K562 (cell line): ENCODE data around the gene DDRGK1. TPM values are rescaled to one million over a fixed set of nuclear protein-coding genes. Genes with fewer than 3 reads are reported as not detected.
A peak's percentile ranks its signal among the peaks of the same experiment; 100 is the strongest.

Experiments
- AFF4 ChIP-seq: sonication (generic); formaldehyde crosslinking; IDR thresholded peaks from 2 replicates; pipeline ENCODE4 v1.8.0; 2023; ENCODE audit warnings: mild to moderate bottlenecking, missing genetic modification reagents
- ARID1B ChIP-seq: fragments of 450-650 bp; IDR thresholded peaks from 2 replicates; pipeline ENCODE4 v1.6.1; 2016; ENCODE audit warnings: antibody characterized with exemption, mild to moderate bottlenecking, inconsistent platforms
- ATF7 ChIP-seq: fragments of 450-650 bp; IDR thresholded peaks from 2 replicates; pipeline ENCODE4 v1.7.1; 2014; ENCODE audit warnings: mild to moderate bottlenecking, moderate library complexity
- BRF2 ChIP-seq: IDR thresholded peaks from 3 replicates; pipeline ENCODE4 v1.6.1; 2011; ENCODE audit warnings: borderline replicate concordance, mild to moderate bottlenecking; ENCODE audit not compliant: insufficient read length, insufficient read depth
- C11orf30 ChIP-seq: fragments of 450-650 bp; IDR thresholded peaks from 2 replicates; pipeline ENCODE4 v1.6.1; 2016; ENCODE audit warnings: low read depth, mild to moderate bottlenecking
- CBFB ChIP-seq: sonication (generic); formaldehyde crosslinking; IDR thresholded peaks from 2 replicates; pipeline ENCODE4 v1.4.0; 2020; ENCODE audit warnings: mild to moderate bottlenecking, missing genetic modification reagents
- CBX3 ChIP-seq, 2 experiments: IDR thresholded peaks; 1 replicate in 1 of 2; 2 replicates in 1 of 2; pipeline ENCODE4 v1.6.1; 2012; ENCODE audit warnings: inconsistent platforms in 2 of 2, low read length in 2 of 2, borderline replicate concordance in 1 of 2, control low read depth in 1 of 2
- CTBP1 ChIP-seq: fragments of 450-650 bp; IDR thresholded peaks from 2 replicates; pipeline ENCODE4 v1.6.1; 2016; ENCODE audit warnings: borderline replicate concordance
- EGR1 ChIP-seq: fragments of 450-650 bp; conservative IDR thresholded peaks from 2 replicates; pipeline ENCODE4 v1.6.1; 2017; ENCODE audit warnings: mild to moderate bottlenecking
- EP400 ChIP-seq: fragments of 450-650 bp; IDR thresholded peaks from 2 replicates; pipeline ENCODE4 v1.6.1; 2017; ENCODE audit warnings: antibody characterized with exemption, mild to moderate bottlenecking, moderate library complexity
- HMBOX1 ChIP-seq: sonication (generic); IDR thresholded peaks from 2 replicates; pipeline ENCODE4 v1.6.1; 2016
- ILK ChIP-seq: fragments of 450-650 bp; IDR thresholded peaks from 2 replicates; pipeline ENCODE4 v1.6.1; 2016; ENCODE audit warnings: missing genetic modification characterization, low read depth, mild to moderate bottlenecking, missing compliant biosample characterization, moderate library complexity, borderline replicate concordance
- KDM4B ChIP-seq, 2 experiments: fragments of 450-650 bp in 1 of 2; sonication (generic) in 1 of 2; IDR thresholded peaks; 2 replicates each; pipeline ENCODE4 v1.6.1; 2016 to 2017; ENCODE audit warnings: borderline replicate concordance in 2 of 2, antibody characterized with exemption in 1 of 2, low read depth in 1 of 2, mild to moderate bottlenecking in 1 of 2
- MXD1 ChIP-seq: fragments of 250-450 bp; sonication (Bioruptor Pico); IDR thresholded peaks from 2 replicates; pipeline ENCODE4 v1.8.0; 2021; ENCODE audit warnings: borderline replicate concordance, mild to moderate bottlenecking, moderate library complexity; ENCODE audit not compliant: poor library complexity, severe bottlenecking
- POLR2H ChIP-seq: IDR thresholded peaks from 2 replicates; pipeline ENCODE4 v1.6.1; 2016; ENCODE audit warnings: missing genetic modification characterization, low read depth, mild to moderate bottlenecking, control low read depth, missing compliant biosample characterization, moderate library complexity
- SIN3A ChIP-seq, 2 experiments: fragments of 150-350 bp in 1 of 2; IDR thresholded peaks; 2 replicates each; pipeline ENCODE4 v1.6.1; 2011 to 2016; ENCODE audit warnings: borderline replicate concordance in 2 of 2, low read depth in 2 of 2, low read length in 2 of 2, mild to moderate bottlenecking in 2 of 2, moderate library complexity in 2 of 2; ENCODE audit not compliant: control insufficient read depth in 1 of 2
- SMARCB1 ChIP-seq: IDR thresholded peaks from 2 replicates; pipeline ENCODE4 v1.6.1; 2011; ENCODE audit warnings: improper control_type of control experiment, low read depth; ENCODE audit not compliant: insufficient read length
- SMARCC2 ChIP-seq: fragments of 450-650 bp; IDR thresholded peaks from 2 replicates; pipeline ENCODE4 v1.6.1; 2017; ENCODE audit warnings: antibody characterized with exemption, moderate library complexity, mild to moderate bottlenecking, low read depth
- SMARCE1 ChIP-seq: fragments of 450-650 bp; IDR thresholded peaks from 2 replicates; pipeline ENCODE4 v1.7.1; 2016; ENCODE audit warnings: mild to moderate bottlenecking
- SOX6 ChIP-seq: fragments of 450-650 bp; IDR thresholded peaks from 2 replicates; pipeline ENCODE4 v1.6.1; 2014; ENCODE audit warnings: mild to moderate bottlenecking
- TEAD2 ChIP-seq: fragments of 450-650 bp; IDR thresholded peaks from 2 replicates; pipeline ENCODE4 v1.6.1; 2016; ENCODE audit warnings: missing genetic modification characterization, control low read depth, missing compliant biosample characterization
- ZNF76 ChIP-seq: fragments of 250-450 bp; sonication (Bioruptor Pico); IDR thresholded peaks from 2 replicates; pipeline ENCODE4 v1.4.0; 2020; ENCODE audit warnings: mild to moderate bottlenecking, moderate library complexity, borderline replicate concordance
- polyA plus RNA-seq, 8 experiments: library from polyadenylated mRNA; depleted of rRNA in 4 of 8; stranded (reverse) in 5 of 8; unstranded in 3 of 8; fragments of >200 nt; fragmentation: Nextera tagmentation in 2 of 8; fragmentation: Illumina TruSeq in 1 of 8; extraction: Ambion mirVana in 2 of 8; extraction: Trizol in 1 of 8; gene quantifications; 2 replicates each; pipeline versions ENCODE4 v1.2.1 to v1.2.3, GENCODE V29; 2011 to 2014; ENCODE audit warnings: inconsistent platforms in 1 of 8, missing spikeins in 1 of 8
- total RNA-seq, 7 experiments: library from RNA; depleted of rRNA in 6 of 7; stranded (reverse); fragments of >200 nt in 6 of 7; fragmentation: Illumina TruSeq in 2 of 7; extraction: Trizol in 2 of 7; gene quantifications; 2 replicates each; pipeline versions ENCODE4 v1.2.1 to v1.2.3, GENCODE V29; 2011 to 2021; ENCODE audit warnings: low replicate concordance in 1 of 7

The DDRGK1 gene
- total and polyA plus RNA-seq, 9 of the 15 experiments (the other 6 are each of a cell fraction or from before 2014, with no cell fraction given): 2.3 to 54.4 (median 29.1) TPM

- no peak for TF ChIP-seq KDM4B (IDR thresholded peaks at IDR 0.05; ENCODE audit: borderline replicate concordance in 2 of 2, low read depth in 1 of 2)
- TF ChIP-seq SOX6: no peak
- peak; percentile 47 for TF ChIP-seq EGR1
- no peak for TF ChIP-seq CBFB (CRISPR knock-in tag)
- no peak for TF ChIP-seq SIN3A (IDR thresholded peaks at IDR 0.05; ENCODE audit: borderline replicate concordance in 2 of 2, control insufficient read depth in 1 of 2, low read depth in 2 of 2, low read length in 2 of 2)
- TF ChIP-seq CTBP1: 0 out of 2 replicates have a peak, but pooled peaks have one; percentile 23
- TF ChIP-seq ILK (tag): no peak
- no peak for TF ChIP-seq MXD1 (CRISPR knock-in tag)
- TF ChIP-seq EP400: peak; percentile 41; the same call in 1 of the 2 replicates
- TF ChIP-seq SMARCC2: no peak
- no peak for TF ChIP-seq SMARCB1
- no peak for TF ChIP-seq ZNF76 (CRISPR knock-in tag)
- TF ChIP-seq CBX3 (IDR thresholded peaks at IDR 0.05; ENCODE audit: borderline replicate concordance in 1 of 2, low read length in 2 of 2): no peak
- no peak for TF ChIP-seq POLR2H
- TF ChIP-seq C11orf30: no peak
- no peak for TF ChIP-seq HMBOX1
- TF ChIP-seq AFF4 (CRISPR knock-in tag): peak; percentile 91; the same call in 1 of the 2 replicates
- no peak for TF ChIP-seq SMARCE1
- TF ChIP-seq ARID1B: no peak
- no peak for TF ChIP-seq TEAD2 (tag)
- peak; percentile 97 for TF ChIP-seq ATF7
- TF ChIP-seq BRF2: no peak
Observed at GRCh38 chr20:3172933-3173609, 31.4 kb downstream of the DDRGK1 start, which contains the start of gene LZTS3 (continued).
